Fibroblast of mammary gland (primary cell): ENCODE results near the gene NECAP2.
"Not testable (repeated sequence)": the region's sequence is repeated elsewhere in the genome, so short reads cannot be mapped to it uniquely, and the experiment has no call there.

Source experiments
- DNase-seq: peaks from one replicate; pipeline ENCODE4 v3.0.0-alpha.2; 2010; ENCODE audit warnings: low read depth
- H3K4me3 ChIP-seq: 2 replicates; pipeline ENCODE4 v1.5.1; 2011; ENCODE audit warnings: low read depth, mild to moderate bottlenecking, low read length, moderate library complexity; ENCODE audit not compliant: control insufficient read depth
- CTCF ChIP-seq: conservative IDR thresholded peaks from 2 replicates; pipeline ENCODE4 v1.5.1; 2011; ENCODE audit warnings: low read depth, low read length, inconsistent platforms; ENCODE audit not compliant: control insufficient read depth, insufficient read depth

Gene NECAP2

GRCh38 chr1:16450863-16451481 is 10.4 kb downstream of the NECAP2 start:
- H3K4me3 ChIP-seq: no peak overlapping the region
- no peak for TF ChIP-seq CTCF
- no peak for DNase-seq

- no peak overlapping the region for H3K4me3 ChIP-seq
- no peak for TF ChIP-seq CTCF
- no peak for DNase-seq
Measured at GRCh38 chr1:16451841-16452528, 11.5 kb downstream of the NECAP2 start.

GRCh38 chr1:16454909-16455308 is 14.4 kb downstream of the NECAP2 start:
- not testable (repeated sequence) for H3K4me3 ChIP-seq, DNase-seq

GRCh38 chr1:16456151-16456550 is 15.6 kb downstream of the NECAP2 start:
- DNase-seq: not testable (repeated sequence)

GRCh38 chr1:16458831-16459230 is 18.3 kb downstream of the NECAP2 start:
- no peak for TF ChIP-seq CTCF
- H3K4me3 ChIP-seq: no peak overlapping the region
- no peak for DNase-seq

More at GRCh38 chr1:16456151-16456550, 15.6 kb downstream of the NECAP2 start:
- H3K4me3 ChIP-seq: not testable (repeated sequence)

- DNase-seq: no peak
- TF ChIP-seq CTCF: no peak
- no peak overlapping the region for H3K4me3 ChIP-seq
Measured at GRCh38 chr1:16459352-16459925, 18.9 kb downstream of the NECAP2 start.

- TF ChIP-seq CTCF: no peak
- no peak overlapping the region for H3K4me3 ChIP-seq
- no peak for DNase-seq
Measured at GRCh38 chr1:16461681-16462080, 21.2 kb downstream of the NECAP2 start.
